Measurements from ENCODE around the gene SIN3B. TPM values are rescaled to one million over a fixed set of nuclear protein-coding genes. Genes with fewer than 3 reads are reported as not detected.
A peak's percentile ranks its signal among the peaks of the same experiment; 100 is the strongest.

Gene SIN3B
- total and polyA plus RNA-seq, 9 of the 15 experiments (the other 6 are each of a cell fraction or from before 2014, with no cell fraction given), result 0.51 to 34.2 (median 14.3) TPM

DNA sequence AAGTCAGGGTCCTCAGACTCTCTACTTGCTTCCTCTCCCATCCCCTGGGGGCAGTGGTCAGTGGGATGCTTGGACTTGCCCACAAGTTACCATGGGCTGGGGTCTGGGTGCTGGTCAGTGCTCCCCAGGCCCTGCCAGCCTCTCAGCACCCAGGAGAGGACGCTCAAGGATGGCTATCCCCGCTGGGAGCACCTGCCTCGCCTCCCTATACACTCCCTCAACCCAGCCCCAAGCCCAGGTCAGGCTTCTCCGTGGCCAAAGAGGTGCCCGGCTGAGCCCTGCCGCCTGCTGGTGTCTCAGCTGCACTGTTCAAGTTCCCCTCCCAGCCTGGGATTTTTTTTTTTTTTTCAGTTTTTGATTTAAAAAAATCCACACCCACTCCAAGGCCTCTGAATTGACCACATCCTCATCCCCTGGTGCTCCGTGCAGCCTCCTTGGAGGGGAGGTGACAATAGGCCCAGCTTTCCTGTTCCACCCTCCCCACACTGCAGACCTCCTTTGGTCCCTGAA, 70.4 kb downstream of the SIN3B start (continued):
- TF ChIP-seq, protein P1, sequence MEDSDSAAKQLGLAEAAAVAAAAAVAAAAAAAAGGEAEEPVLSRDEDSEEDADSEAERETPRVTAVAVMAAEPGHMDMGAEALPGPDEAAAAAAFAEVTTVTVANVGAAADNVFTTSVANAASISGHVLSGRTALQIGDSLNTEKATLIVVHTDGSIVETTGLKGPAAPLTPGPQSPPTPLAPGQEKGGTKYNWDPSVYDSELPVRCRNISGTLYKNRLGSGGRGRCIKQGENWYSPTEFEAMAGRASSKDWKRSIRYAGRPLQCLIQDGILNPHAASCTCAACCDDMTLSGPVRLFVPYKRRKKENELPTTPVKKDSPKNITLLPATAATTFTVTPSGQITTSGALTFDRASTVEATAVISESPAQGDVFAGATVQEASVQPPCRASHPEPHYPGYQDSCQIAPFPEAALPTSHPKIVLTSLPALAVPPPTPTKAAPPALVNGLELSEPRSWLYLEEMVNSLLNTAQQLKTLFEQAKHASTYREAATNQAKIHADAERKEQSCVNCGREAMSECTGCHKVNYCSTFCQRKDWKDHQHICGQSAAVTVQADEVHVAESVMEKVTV (CRISPR knock-in tag; IDR thresholded peaks at IDR 0.05), result peak; percentile 51
- TF ChIP-seq CC2D1A (IDR thresholded peaks at IDR 0.05), result peak; percentile 79; the same call in 1 of the 2 replicates
- TF ChIP-seq STAG1 (CRISPR knock-in tag; IDR thresholded peaks at IDR 0.05; ENCODE audit: borderline replicate concordance), result peak; percentile 52; the same call in 1 of the 2 replicates
- TF ChIP-seq, protein P2, sequence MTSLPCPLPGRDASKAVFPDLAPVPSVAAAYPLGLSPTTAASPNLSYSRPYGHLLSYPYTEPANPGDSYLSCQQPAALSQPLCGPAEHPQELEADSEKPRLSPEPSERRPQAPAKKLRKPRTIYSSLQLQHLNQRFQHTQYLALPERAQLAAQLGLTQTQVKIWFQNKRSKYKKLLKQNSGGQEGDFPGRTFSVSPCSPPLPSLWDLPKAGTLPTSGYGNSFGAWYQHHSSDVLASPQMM (CRISPR knock-in tag; IDR thresholded peaks at IDR 0.05), result no peak
- TF ChIP-seq, protein P3, sequence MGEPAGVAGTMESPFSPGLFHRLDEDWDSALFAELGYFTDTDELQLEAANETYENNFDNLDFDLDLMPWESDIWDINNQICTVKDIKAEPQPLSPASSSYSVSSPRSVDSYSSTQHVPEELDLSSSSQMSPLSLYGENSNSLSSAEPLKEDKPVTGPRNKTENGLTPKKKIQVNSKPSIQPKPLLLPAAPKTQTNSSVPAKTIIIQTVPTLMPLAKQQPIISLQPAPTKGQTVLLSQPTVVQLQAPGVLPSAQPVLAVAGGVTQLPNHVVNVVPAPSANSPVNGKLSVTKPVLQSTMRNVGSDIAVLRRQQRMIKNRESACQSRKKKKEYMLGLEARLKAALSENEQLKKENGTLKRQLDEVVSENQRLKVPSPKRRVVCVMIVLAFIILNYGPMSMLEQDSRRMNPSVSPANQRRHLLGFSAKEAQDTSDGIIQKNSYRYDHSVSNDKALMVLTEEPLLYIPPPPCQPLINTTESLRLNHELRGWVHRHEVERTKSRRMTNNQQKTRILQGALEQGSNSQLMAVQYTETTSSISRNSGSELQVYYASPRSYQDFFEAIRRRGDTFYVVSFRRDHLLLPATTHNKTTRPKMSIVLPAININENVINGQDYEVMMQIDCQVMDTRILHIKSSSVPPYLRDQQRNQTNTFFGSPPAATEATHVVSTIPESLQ (CRISPR knock-in tag; IDR thresholded peaks at IDR 0.05), result no peak
- no peak for TF ChIP-seq SMARCA5 (IDR thresholded peaks at IDR 0.05)
